ENCODE data around the gene OR2T33. TPM values are rescaled to one million over a fixed set of nuclear protein-coding genes. Genes with fewer than 3 reads are reported as not detected.

Gene OR2T33
- total and polyA plus RNA-seq, 2 experiments from 2014 or later, result 0.15 to 0.17 TPM

- Histone ChIP-seq H3K36me3 (no peaks in the 10 kb centered on the region), H3K27ac (no peak overlapping the region), H3K4me1 (ENCODE audit: low read depth) (no peaks in the 10 kb centered on the region), H3K9me3 (ENCODE audit: low read depth) (no peaks in the 10 kb centered on the region), H3K27me3 (no peaks in the 10 kb centered on the region), H3K4me3 (no peak overlapping the region)
- no peak for TF ChIP-seq CTCF (IDR thresholded peaks at IDR 0.05; ENCODE audit: low read depth, low read length)
- no peak for DNase-seq (ENCODE audit: low read depth in 1 of 2, low spot score in 1 of 2)
Measured at GRCh38 chr1:248229360-248229908, 48.3 kb downstream of the OR2T33 start.

- DNase-seq (ENCODE audit: low read depth in 1 of 2, low spot score in 1 of 2), result no peak
- H3K4me1 ChIP-seq (ENCODE audit: low read depth), result no peaks in the 10 kb centered on the region
- no peak for TF ChIP-seq CTCF (IDR thresholded peaks at IDR 0.05; ENCODE audit: low read depth, low read length)
- H3K36me3 ChIP-seq, result no peaks in the 10 kb centered on the region
- H3K27me3 ChIP-seq, result no peaks in the 10 kb centered on the region
- H3K4me3 ChIP-seq, result no peak overlapping the region
- H3K9me3 ChIP-seq (ENCODE audit: low read depth), result no peaks in the 10 kb centered on the region
- H3K27ac ChIP-seq, result no peak overlapping the region
Measured at GRCh38 chr1:248225537-248225936, 52.2 kb downstream of the OR2T33 start.

Other genes with a start within 250 kb of the OR2T33 start
- not detected in 2 replicates for gene OR2L2, start 247.9 kb downstream of the OR2T33 start, total RNA-seq
- gene OR2L2, start 247.9 kb downstream of the OR2T33 start, polyA plus RNA-seq, result 0.57 TPM in 1 of 2 replicates, not detected in the other
- 0.07 TPM in 1 of 2 replicates, not detected in the other for gene OR2L3, start 231.1 kb downstream of the OR2T33 start, total RNA-seq
- gene OR2L3, start 231.1 kb downstream of the OR2T33 start, polyA plus RNA-seq, result not detected in 2 replicates
- gene OR2L13, start 182.8 kb downstream of the OR2T33 start, total RNA-seq, result not detected in 2 replicates
- gene OR2L13, start 182.8 kb downstream of the OR2T33 start, polyA plus RNA-seq, result 0.88 TPM in 1 of 2 replicates, not detected in the other
- not detected in 2 replicates for gene OR2M5, start 132.8 kb downstream of the OR2T33 start, total RNA-seq
- not detected in 2 replicates for gene OR2M5, start 132.8 kb downstream of the OR2T33 start, polyA plus RNA-seq
- gene OR2M2, start 103.2 kb downstream of the OR2T33 start, total RNA-seq, result not detected in 2 replicates
- not detected in 2 replicates for gene OR2M2, start 103.2 kb downstream of the OR2T33 start, polyA plus RNA-seq
- not detected in 2 replicates for gene OR2M3, start 80.7 kb downstream of the OR2T33 start, total RNA-seq
- not detected in 2 replicates for gene OR2M3, start 80.7 kb downstream of the OR2T33 start, polyA plus RNA-seq
- not detected in 2 replicates for gene OR2M4, start 46.6 kb downstream of the OR2T33 start, total RNA-seq
- gene OR2M4, start 46.6 kb downstream of the OR2T33 start, polyA plus RNA-seq, result not detected in 2 replicates
- gene OR2T12, start 25.4 kb upstream of the OR2T33 start, total RNA-seq, result not detected in 2 replicates
- gene OR2T12, start 25.4 kb upstream of the OR2T33 start, polyA plus RNA-seq, result not detected in 2 replicates
- gene OR2M7, start 46.6 kb upstream of the OR2T33 start, total RNA-seq, result not detected in 2 replicates
- gene OR2M7, start 46.6 kb upstream of the OR2T33 start, polyA plus RNA-seq, result not detected in 2 replicates
- gene OR14C36, start 70.8 kb upstream of the OR2T33 start, total RNA-seq, result not detected in 2 replicates
- not detected in 2 replicates for gene OR14C36, start 70.8 kb upstream of the OR2T33 start, polyA plus RNA-seq
- not detected in 2 replicates for gene OR2T4, start 83.7 kb upstream of the OR2T33 start, total RNA-seq
- not detected in 2 replicates for gene OR2T4, start 83.7 kb upstream of the OR2T33 start, polyA plus RNA-seq
- not detected in 2 replicates for gene OR2T6, start 97.8 kb upstream of the OR2T33 start, total RNA-seq
- not detected in 2 replicates for gene OR2T6, start 97.8 kb upstream of the OR2T33 start, polyA plus RNA-seq
- gene OR2T1, start 125.1 kb upstream of the OR2T33 start, total RNA-seq, result not detected in 2 replicates
- gene OR2T1, start 125.1 kb upstream of the OR2T33 start, polyA plus RNA-seq, result not detected in 2 replicates
- gene OR2T2, start 167.7 kb upstream of the OR2T33 start, total RNA-seq, result not detected in 2 replicates
- gene OR2T2, start 167.7 kb upstream of the OR2T33 start, polyA plus RNA-seq, result not detected in 2 replicates
- gene OR2T3, start 195.4 kb upstream of the OR2T33 start, total RNA-seq, result not detected in 2 replicates
- gene OR2T3, start 195.4 kb upstream of the OR2T33 start, polyA plus RNA-seq, result not detected in 2 replicates
- gene OR2T5, start 210.6 kb upstream of the OR2T33 start, total RNA-seq, result not detected in 2 replicates
- gene OR2T5, start 210.6 kb upstream of the OR2T33 start, polyA plus RNA-seq, result not detected in 2 replicates
- not detected in 2 replicates for gene OR2G6, start 230.1 kb upstream of the OR2T33 start, total RNA-seq
- not detected in 2 replicates for gene OR2G6, start 230.1 kb upstream of the OR2T33 start, polyA plus RNA-seq